ENCODE measurements around the gene ARIH2. TPM values are rescaled to one million over a fixed set of nuclear protein-coding genes. Genes with fewer than 3 reads are reported as not detected.

Gene ARIH2
- polyA plus RNA-seq, 1 donor from 2014 or later = 153 TPM

DNA sequence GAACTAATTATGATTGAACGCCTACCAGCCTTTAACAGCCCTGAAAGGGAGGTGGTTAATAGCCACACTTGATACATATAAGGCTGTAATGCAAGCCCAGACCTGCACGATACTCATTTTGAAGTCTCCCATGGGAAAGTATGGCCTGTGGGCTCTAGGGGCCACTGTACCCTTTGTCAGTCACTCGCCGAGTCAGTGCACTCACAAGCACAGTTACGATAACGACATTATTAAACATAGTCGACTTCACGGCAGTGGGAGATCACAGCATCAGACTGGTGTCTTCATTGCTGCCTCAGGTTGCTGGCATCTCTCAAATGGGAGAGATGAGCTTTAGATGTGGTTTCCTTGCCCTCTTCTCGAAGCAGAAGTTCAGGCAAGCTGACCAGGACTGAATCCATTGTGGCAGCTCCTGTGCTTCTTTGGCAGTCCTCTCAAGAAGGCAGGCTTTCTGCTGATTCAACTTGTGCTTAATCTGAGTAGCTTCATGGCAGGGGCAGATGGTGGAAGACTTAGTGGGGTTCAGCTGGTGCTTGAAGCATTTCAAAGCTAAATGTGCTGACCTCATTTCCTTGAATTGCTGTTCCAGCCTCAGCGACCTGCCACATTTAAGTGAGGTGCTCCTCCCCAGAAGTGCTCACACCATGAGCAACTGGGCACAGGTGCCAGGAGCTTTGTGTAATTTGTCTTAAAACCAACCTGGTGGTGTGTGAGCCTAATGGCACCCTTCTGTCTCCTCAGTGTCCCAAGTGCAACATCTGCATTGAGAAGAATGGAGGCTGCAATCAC is 55.6 kb downstream of the ARIH2 start:
- Histone ChIP-seq H3K79me2 (replicated peaks; ENCODE audit: insufficient read depth, low read length) (no peaks in the 10 kb centered on the region), H3K4me2 (ENCODE audit: low read length) (no peak overlapping the region), H3K9me2 (ENCODE audit: insufficient read depth, low read length) (no peaks in the 10 kb centered on the region), H3K27ac (ENCODE audit: low read length) (no peak overlapping the region), H3K27me3 (ENCODE audit: insufficient read depth, low read depth, low read length) (no peaks in the 10 kb centered on the region), H2AFZ (ENCODE audit: low read depth, low read length) (no peak overlapping the region), H3K4me3 (ENCODE audit: low read length) (no peak overlapping the region), H3K9me3 (ENCODE audit: low read length) (no peaks in the 10 kb centered on the region), H3K9ac (ENCODE audit: low read length) (no peak overlapping the region), H4K20me1 (ENCODE audit: insufficient read depth) (no peaks in the 10 kb centered on the region), H3F3A (ENCODE audit: insufficient read depth, low read length, poor library complexity, severe bottlenecking) (no peaks in the 10 kb centered on the region), H3K36me3 (ENCODE audit: insufficient read depth, low read length) (peaks cover 4% of the 10 kb centered on the region)
- no peak for TF ChIP-seq POLR2AphosphoS5 (IDR thresholded peaks at IDR 0.05)
- no peak for TF ChIP-seq EZH2 (IDR thresholded peaks at IDR 0.05; ENCODE audit: borderline replicate concordance, insufficient read depth, low read length, poor library complexity, severe bottlenecking)
- TF ChIP-seq SMC3 (conservative IDR thresholded peaks at IDR 0.05; ENCODE audit: poor library complexity) = no peak
- TF ChIP-seq TAF1 (IDR thresholded peaks at IDR 0.05; ENCODE audit: low read depth) = no peak
- TF ChIP-seq RAD21 (conservative IDR thresholded peaks at IDR 0.05) = no peak
- TF ChIP-seq, protein P1, sequence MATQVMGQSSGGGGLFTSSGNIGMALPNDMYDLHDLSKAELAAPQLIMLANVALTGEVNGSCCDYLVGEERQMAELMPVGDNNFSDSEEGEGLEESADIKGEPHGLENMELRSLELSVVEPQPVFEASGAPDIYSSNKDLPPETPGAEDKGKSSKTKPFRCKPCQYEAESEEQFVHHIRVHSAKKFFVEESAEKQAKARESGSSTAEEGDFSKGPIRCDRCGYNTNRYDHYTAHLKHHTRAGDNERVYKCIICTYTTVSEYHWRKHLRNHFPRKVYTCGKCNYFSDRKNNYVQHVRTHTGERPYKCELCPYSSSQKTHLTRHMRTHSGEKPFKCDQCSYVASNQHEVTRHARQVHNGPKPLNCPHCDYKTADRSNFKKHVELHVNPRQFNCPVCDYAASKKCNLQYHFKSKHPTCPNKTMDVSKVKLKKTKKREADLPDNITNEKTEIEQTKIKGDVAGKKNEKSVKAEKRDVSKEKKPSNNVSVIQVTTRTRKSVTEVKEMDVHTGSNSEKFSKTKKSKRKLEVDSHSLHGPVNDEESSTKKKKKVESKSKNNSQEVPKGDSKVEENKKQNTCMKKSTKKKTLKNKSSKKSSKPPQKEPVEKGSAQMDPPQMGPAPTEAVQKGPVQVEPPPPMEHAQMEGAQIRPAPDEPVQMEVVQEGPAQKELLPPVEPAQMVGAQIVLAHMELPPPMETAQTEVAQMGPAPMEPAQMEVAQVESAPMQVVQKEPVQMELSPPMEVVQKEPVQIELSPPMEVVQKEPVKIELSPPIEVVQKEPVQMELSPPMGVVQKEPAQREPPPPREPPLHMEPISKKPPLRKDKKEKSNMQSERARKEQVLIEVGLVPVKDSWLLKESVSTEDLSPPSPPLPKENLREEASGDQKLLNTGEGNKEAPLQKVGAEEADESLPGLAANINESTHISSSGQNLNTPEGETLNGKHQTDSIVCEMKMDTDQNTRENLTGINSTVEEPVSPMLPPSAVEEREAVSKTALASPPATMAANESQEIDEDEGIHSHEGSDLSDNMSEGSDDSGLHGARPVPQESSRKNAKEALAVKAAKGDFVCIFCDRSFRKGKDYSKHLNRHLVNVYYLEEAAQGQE (IDR thresholded peaks at IDR 0.05; ENCODE audit: borderline replicate concordance) = no peak
- TF ChIP-seq, protein P2, sequence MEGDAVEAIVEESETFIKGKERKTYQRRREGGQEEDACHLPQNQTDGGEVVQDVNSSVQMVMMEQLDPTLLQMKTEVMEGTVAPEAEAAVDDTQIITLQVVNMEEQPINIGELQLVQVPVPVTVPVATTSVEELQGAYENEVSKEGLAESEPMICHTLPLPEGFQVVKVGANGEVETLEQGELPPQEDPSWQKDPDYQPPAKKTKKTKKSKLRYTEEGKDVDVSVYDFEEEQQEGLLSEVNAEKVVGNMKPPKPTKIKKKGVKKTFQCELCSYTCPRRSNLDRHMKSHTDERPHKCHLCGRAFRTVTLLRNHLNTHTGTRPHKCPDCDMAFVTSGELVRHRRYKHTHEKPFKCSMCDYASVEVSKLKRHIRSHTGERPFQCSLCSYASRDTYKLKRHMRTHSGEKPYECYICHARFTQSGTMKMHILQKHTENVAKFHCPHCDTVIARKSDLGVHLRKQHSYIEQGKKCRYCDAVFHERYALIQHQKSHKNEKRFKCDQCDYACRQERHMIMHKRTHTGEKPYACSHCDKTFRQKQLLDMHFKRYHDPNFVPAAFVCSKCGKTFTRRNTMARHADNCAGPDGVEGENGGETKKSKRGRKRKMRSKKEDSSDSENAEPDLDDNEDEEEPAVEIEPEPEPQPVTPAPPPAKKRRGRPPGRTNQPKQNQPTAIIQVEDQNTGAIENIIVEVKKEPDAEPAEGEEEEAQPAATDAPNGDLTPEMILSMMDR (IDR thresholded peaks at IDR 0.05; ENCODE audit: poor library complexity, severe bottlenecking) = no peak
- TF ChIP-seq MXI1 (conservative IDR thresholded peaks at IDR 0.05; ENCODE audit: poor library complexity, severe bottlenecking) = no peak
- TF ChIP-seq EP300 (conservative IDR thresholded peaks at IDR 0.05; ENCODE audit: poor library complexity, severe bottlenecking) = no peak

DNA sequence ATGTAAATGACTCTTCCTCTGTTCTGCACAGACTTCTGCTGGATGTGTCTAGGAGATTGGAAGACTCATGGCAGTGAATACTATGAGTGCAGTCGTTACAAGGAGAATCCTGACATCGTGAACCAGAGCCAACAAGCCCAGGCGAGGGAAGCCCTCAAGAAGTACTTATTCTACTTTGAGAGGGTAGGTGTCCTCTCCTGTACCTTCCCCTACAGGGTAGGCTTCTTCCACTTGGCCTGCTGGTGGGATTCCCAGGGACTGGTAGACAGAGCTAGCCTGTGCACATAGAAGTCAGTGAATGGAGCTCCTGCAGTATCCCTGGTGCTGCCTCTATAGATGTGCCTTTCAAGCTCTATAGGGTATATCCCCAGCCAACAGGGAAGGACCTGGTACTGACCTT is 60.8 kb downstream of the ARIH2 start:
- no peaks in the 10 kb centered on the region for H3K9me2 ChIP-seq (ENCODE audit: insufficient read depth, low read length)
- no peak overlapping the region for H3K27ac ChIP-seq (ENCODE audit: low read length)
- H3K4me2 ChIP-seq (ENCODE audit: low read length) = no peak overlapping the region
- no peaks in the 10 kb centered on the region for H3K79me2 ChIP-seq (replicated peaks; ENCODE audit: insufficient read depth, low read length)
- no peaks in the 10 kb centered on the region for H3K27me3 ChIP-seq (ENCODE audit: insufficient read depth, low read depth, low read length)
- TF ChIP-seq, protein P1 (IDR thresholded peaks at IDR 0.05; ENCODE audit: borderline replicate concordance) = no peak
- no peak for TF ChIP-seq EP300 (conservative IDR thresholded peaks at IDR 0.05; ENCODE audit: poor library complexity, severe bottlenecking)
- no peak for TF ChIP-seq RAD21 (conservative IDR thresholded peaks at IDR 0.05)
- no peak for TF ChIP-seq POLR2AphosphoS5 (IDR thresholded peaks at IDR 0.05)
- no peak for TF ChIP-seq EZH2 (IDR thresholded peaks at IDR 0.05; ENCODE audit: borderline replicate concordance, insufficient read depth, low read length, poor library complexity, severe bottlenecking)
- TF ChIP-seq SMC3 (conservative IDR thresholded peaks at IDR 0.05; ENCODE audit: poor library complexity) = no peak
- TF ChIP-seq TAF1 (IDR thresholded peaks at IDR 0.05; ENCODE audit: low read depth) = no peak
- TF ChIP-seq, protein P2 (IDR thresholded peaks at IDR 0.05; ENCODE audit: poor library complexity, severe bottlenecking) = no peak
- TF ChIP-seq MXI1 (conservative IDR thresholded peaks at IDR 0.05; ENCODE audit: poor library complexity, severe bottlenecking) = no peak
- no peaks in the 10 kb centered on the region for H4K20me1 ChIP-seq (ENCODE audit: insufficient read depth)
- H2AFZ ChIP-seq (ENCODE audit: low read depth, low read length) = no peak overlapping the region
- no peaks in the 10 kb centered on the region for H3K9me3 ChIP-seq (ENCODE audit: low read length)
- no peak overlapping the region for H3K4me3 ChIP-seq (ENCODE audit: low read length)
- peaks cover 3% of the 10 kb centered on the region for H3K36me3 ChIP-seq (ENCODE audit: insufficient read depth, low read length)
- H3F3A ChIP-seq (ENCODE audit: insufficient read depth, low read length, poor library complexity, severe bottlenecking) = no peaks in the 10 kb centered on the region
- H3K9ac ChIP-seq (ENCODE audit: low read length) = no peak overlapping the region
